Kidney (tissue), 14 donors: ENCODE measurements around the gene APP. TPM values are rescaled to one million over a fixed set of nuclear protein-coding genes. Genes with fewer than 3 reads are reported as not detected.

Source experiments
- DNase-seq, 5 donors: peaks; one replicate each; pipeline ENCODE4 v3.0.0-alpha.2; 2013 to 2020
- FAIRE-seq: peaks from 2 replicates; lab custom pipeline; 2012; peaks lifted over from hg19 to GRCh38; lab: Jason Lieb, UNC
- H3K27ac ChIP-seq, 2 donors: one replicate each; pipeline ENCODE4 v1.7.0; 2013; ENCODE audit warnings: low read depth in 2 of 2, low read length in 2 of 2, inconsistent platforms in 1 of 2
- H3K27me3 ChIP-seq: one replicate; pipeline ENCODE4 v1.7.1; 2013; ENCODE audit warnings: low read length, inconsistent platforms; ENCODE audit not compliant: control insufficient read depth, insufficient read depth
- H3K36me3 ChIP-seq, 3 donors: one replicate each; pipeline versions ENCODE4 v1.7.0 to v1.7.1; 2013; ENCODE audit warnings: low read length in 3 of 3, control low read depth in 1 of 3, inconsistent platforms in 1 of 3; ENCODE audit not compliant: insufficient read depth in 3 of 3, control insufficient read depth in 2 of 3
- H3K4me1 ChIP-seq, 3 donors: one replicate each; pipeline versions ENCODE4 v1.7.0 to v1.7.1; 2013; ENCODE audit warnings: low read length in 3 of 3, inconsistent platforms in 1 of 3, low read depth in 1 of 3; ENCODE audit not compliant: control insufficient read depth in 2 of 3, insufficient read depth in 2 of 3
- H3K4me3 ChIP-seq, 3 donors: one replicate each; pipeline versions ENCODE4 v1.7.0 to v1.8.1; 2013; ENCODE audit warnings: low read length in 3 of 3, control low read depth in 1 of 3, inconsistent platforms in 1 of 3
- H3K9ac ChIP-seq, 3 donors: one replicate each; pipeline versions ENCODE4 v1.7.0 to v1.7.1; 2013; ENCODE audit warnings: low read length in 3 of 3, control low read depth in 1 of 3, inconsistent platforms in 1 of 3
- H3K9me3 ChIP-seq, 3 donors: one replicate each; pipeline versions ENCODE4 v1.7.0 to v1.7.1; 2013; ENCODE audit warnings: low read length in 3 of 3, control low read depth in 1 of 3, inconsistent platforms in 1 of 3; ENCODE audit not compliant: control insufficient read depth in 2 of 3, insufficient read depth in 1 of 3
- CTCF ChIP-seq: IDR thresholded peaks from 3 replicates; pipeline ENCODE4 v1.5.1; 2012; ENCODE audit warnings: mild to moderate bottlenecking, moderate library complexity, borderline replicate concordance; ENCODE audit not compliant: insufficient read depth; ENCODE audit errors: extremely low read depth
- intact Hi-C: fragments of 100-400 bp; cut with DNase I; formaldehyde crosslinking; loops from one replicate; pipeline ENCODE4 v1.11.1; 2022
- polyA plus RNA-seq: library from polyadenylated mRNA; stranded (reverse); fragments of 350-450 nt; fragmentation: Illumina TruSeq; extraction: RNeasy Lipid Tissue Mini Kit (QIAGEN cat#74804); gene quantifications from one replicate; pipeline ENCODE4 v1.2.3, GENCODE V29; 2014; ENCODE audit warnings: low read depth, low replicate concordance; ENCODE audit not compliant: insufficient read depth
- total RNA-seq: library from RNA; stranded (reverse); fragmentation: NEBNext Ultra II Directional; extraction: Animal tissue kit (Norgen Biotek cat#: 25700); gene quantifications from one replicate; pipeline ENCODE4 v1.2.1, GENCODE V29; 2021
- donor health status: control.
- donor health status: control.
- donor health status: control.
- donor health status: control.
- donor health status: control.
- donor health status: DM: yes; HTN: yes; CAD: no.
- donor health status: Normal renal cell carcinoma (clear cell type).

Gene APP
- total and polyA plus RNA-seq, 2 donors from 2014 or later = 472 to 1,303 TPM

DNA sequence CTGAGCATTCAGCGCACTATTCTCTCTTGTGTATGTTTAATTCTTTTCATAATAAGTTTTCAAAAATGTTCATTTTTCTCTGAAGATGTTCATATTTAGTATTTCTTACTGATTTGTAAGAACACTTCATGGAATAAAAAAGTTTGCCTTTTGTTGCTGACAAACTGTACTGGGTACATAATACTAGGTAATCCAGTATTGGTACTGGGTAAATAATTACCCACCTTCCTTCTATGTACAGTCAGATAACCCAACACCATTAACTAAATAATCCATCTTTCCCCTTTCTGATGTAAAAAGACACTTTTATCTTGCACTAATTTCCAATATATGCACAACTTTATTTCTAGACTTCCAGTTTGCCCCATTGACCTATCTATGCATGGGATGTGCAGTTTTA lies 23.9 kb downstream of the APP start:
- peaks cover 7 to 22% (median 19%) of the 10 kb centered on the region in 3 donors for H3K4me1 ChIP-seq

GRCh38 chr21:26144031-26144430 lies 26.5 kb downstream of the APP start:
- no peak for FAIRE-seq
- no peak overlapping the region for H3K9ac ChIP-seq
- intact Hi-C loops = no loop called here
- H3K4me3 ChIP-seq = no peak overlapping the region
- no peak overlapping the region for H3K27ac ChIP-seq
- no peak for DNase-seq
- H3K36me3 ChIP-seq = no peaks in the 10 kb centered on the region
- H3K27me3 ChIP-seq = no peaks in the 10 kb centered on the region
- H3K9me3 ChIP-seq = no peaks in the 10 kb centered on the region
- H3K4me1 ChIP-seq = peaks cover 7 to 24% (median 20%) of the 10 kb centered on the region in 3 donors
- no peak for TF ChIP-seq CTCF

More for the DNA sequence above, 23.9 kb downstream of the APP start:
- TF ChIP-seq CTCF = no peak
- intact Hi-C loops = no loop called here
- Histone ChIP-seq H3K36me3 (no peaks in the 10 kb centered on the region), H3K9me3 (no peaks in the 10 kb centered on the region), H3K27ac (no peak overlapping the region), H3K9ac (no peak overlapping the region), H3K4me3 (no peak overlapping the region), H3K27me3 (no peaks in the 10 kb centered on the region)
- DNase-seq (no peak), FAIRE-seq (no peak)

DNA sequence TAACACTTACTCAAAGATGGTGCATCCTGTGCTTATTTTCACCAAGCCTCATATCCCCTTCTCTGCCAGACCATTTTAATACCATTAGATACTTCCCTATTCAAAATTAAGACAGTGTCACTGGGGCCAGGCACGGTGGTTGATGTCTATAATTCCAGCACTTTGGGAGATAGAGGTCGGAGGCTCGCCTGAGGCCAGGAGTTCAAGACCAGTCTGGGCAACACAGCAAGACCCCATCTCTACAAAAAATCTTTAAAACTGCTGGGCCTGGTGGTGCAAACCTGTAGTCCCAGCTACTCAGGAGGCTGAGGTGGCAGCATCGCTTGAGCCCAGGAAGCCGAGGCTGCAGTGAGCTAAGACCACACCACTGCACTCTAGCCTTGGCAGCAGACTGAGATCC lies 28.2 kb downstream of the APP start:
- intact Hi-C loops = no loop called here
- Histone ChIP-seq H3K27ac (no peak overlapping the region), H3K4me1 (peaks cover 0 to 12% (median 9%) of the 10 kb centered on the region in 3 donors), H3K9ac (no peak overlapping the region), H3K9me3 (no peaks in the 10 kb centered on the region), H3K27me3 (no peaks in the 10 kb centered on the region), H3K36me3 (no peaks in the 10 kb centered on the region), H3K4me3 (no peak overlapping the region)
- no peak for FAIRE-seq
- no peak for TF ChIP-seq CTCF
- no peak for DNase-seq

GRCh38 chr21:26140926-26141325 lies 29.6 kb downstream of the APP start:
- intact Hi-C loops = no loop called here
- no peak overlapping the region for H3K27ac ChIP-seq

More at GRCh38 chr21:26140926-26141325, 29.6 kb downstream of the APP start:
- DNase-seq (no peak), FAIRE-seq (no peak)
- no peaks in the 10 kb centered on the region for H3K36me3 ChIP-seq
- H3K9ac ChIP-seq = no peak overlapping the region
- peaks cover 0 to 6% (median 5%) of the 10 kb centered on the region in 3 donors for H3K4me1 ChIP-seq
- H3K4me3 ChIP-seq = no peak overlapping the region
- no peak for TF ChIP-seq CTCF
- no peaks in the 10 kb centered on the region for H3K9me3 ChIP-seq
- no peaks in the 10 kb centered on the region for H3K27me3 ChIP-seq
